ENCODE measurements around the gene RSPO4.
"Not testable (repeated sequence)": the region's sequence is repeated elsewhere in the genome, so short reads cannot be mapped to it uniquely, and the experiment has no call there.

Gene RSPO4

GRCh38 chr20:1003920-1004697, 2.0 kb upstream of the RSPO4 start:
- DNase-seq (ENCODE audit: low read depth in 2 of 2), result no peak

- DNase-seq (ENCODE audit: low read depth in 2 of 2), result no peak
Observed at GRCh38 chr20:1002682-1003561, 811 bp upstream of the RSPO4 start.

- DNase-seq (ENCODE audit: low read depth in 2 of 2), result no peak
Observed at GRCh38 chr20:1001116-1001515, 995 bp downstream of the RSPO4 start.

GRCh38 chr20:998231-998830, 3.8 kb downstream of the RSPO4 start:
- DNase-seq (ENCODE audit: low read depth in 2 of 2), result no peak

DNA sequence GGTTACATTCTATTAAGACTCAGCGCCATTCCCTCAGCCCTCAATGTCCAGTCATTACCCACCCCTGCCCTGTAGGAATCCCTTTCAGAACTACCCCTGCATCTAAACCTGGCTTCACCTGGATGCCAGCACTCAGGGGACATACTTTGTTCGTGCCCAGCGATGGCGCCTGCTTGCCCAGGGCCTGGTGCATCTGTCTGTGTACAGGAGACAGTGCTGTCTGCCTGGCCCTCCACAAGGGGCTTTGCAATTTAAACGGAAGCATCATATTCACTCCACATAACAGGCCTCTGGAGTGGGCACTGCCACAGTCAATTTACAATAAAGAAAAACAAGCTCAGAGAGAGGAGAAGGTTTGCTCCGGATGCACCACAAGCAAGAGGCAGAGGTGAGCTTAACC, 4.6 kb downstream of the RSPO4 start:
- DNase-seq (ENCODE audit: low read depth in 2 of 2), result no peak

- no peak for DNase-seq (ENCODE audit: low read depth in 2 of 2)
Observed at GRCh38 chr20:997016-997415, 5.1 kb downstream of the RSPO4 start.

- no peak for DNase-seq (ENCODE audit: low read depth in 2 of 2)
Observed at GRCh38 chr20:995170-995569, 6.9 kb downstream of the RSPO4 start.

- no peak for DNase-seq (ENCODE audit: low read depth in 2 of 2)
Observed at GRCh38 chr20:992801-993535, 9.1 kb downstream of the RSPO4 start.

GRCh38 chr20:991850-992249, 10.3 kb downstream of the RSPO4 start:
- DNase-seq (ENCODE audit: low read depth in 2 of 2), result no peak

DNA sequence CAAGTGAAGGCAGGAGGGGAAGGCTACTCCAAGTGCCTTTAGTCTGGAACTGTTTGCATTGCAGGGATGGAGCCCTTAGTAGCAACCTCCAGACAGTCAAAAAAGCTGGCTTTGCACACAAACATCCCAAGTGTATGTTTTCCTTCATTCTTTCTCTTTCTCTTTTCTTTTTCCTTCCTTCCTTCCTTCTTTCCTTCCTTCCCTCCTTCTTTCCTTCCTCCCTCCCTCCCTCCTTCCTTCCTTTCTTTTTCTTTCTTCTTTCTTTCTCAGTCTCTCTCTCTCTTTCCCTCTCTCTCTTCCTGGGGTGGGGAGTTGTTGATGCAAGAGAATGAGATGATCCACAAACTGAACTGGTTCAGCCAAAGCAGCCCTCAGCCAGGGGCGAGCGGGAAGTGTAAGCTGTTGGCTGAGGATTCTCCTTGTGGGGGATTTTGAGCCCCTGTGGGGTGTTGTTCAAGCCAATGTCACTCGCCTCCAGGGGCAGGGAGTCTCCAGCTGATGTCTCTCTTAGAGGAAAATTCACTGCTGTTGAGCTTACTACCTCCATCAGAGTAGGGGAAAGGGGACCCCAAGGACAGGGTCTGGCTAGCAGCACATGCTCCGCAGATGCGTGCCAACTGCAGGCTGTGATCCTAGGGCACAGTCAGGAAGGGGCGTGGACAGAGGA, 11.7 kb downstream of the RSPO4 start:
- no peak for DNase-seq (ENCODE audit: low read depth in 2 of 2)

DNA sequence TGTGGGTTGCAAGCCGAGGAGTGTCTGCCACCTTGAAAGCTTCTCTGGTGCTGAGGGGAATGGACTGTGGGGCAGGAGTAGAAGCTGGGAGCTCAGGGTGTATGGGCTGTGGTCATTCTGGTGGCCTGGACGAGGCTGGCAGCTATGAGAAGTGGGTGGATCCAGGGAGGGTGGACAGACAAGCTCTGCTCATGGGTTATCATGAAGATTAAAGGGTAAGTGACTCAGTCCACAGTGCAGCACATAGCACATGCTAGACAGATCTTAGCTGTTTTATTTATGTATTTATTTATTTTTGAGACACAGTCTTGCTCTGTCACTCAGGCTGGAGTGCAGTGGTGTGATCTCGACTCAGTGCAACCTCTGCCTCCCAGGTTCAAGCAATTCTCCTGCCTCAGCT, 13.8 kb downstream of the RSPO4 start:
- no peak for DNase-seq (ENCODE audit: low read depth in 2 of 2)

DNA sequence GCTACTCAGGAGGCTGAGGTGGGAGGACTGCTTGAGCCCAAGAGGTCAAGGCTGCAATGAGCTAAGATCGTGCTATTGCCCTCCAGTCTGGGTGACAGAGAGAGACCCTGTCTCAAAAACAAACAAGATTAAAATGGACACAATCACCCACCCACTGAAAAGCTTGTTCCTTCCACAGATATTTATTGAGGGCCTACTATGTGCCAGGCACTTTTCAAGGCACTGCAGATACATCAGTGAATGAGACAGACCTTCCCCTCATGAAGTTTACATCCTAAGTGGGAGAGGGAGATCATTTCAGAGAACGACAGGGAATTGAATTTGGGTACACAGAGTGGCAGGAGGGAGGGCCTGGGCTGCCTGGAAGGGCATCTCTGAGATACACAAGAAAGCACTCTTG, 14.4 kb downstream of the RSPO4 start:
- no peak for DNase-seq (ENCODE audit: low read depth in 2 of 2)

DNA sequence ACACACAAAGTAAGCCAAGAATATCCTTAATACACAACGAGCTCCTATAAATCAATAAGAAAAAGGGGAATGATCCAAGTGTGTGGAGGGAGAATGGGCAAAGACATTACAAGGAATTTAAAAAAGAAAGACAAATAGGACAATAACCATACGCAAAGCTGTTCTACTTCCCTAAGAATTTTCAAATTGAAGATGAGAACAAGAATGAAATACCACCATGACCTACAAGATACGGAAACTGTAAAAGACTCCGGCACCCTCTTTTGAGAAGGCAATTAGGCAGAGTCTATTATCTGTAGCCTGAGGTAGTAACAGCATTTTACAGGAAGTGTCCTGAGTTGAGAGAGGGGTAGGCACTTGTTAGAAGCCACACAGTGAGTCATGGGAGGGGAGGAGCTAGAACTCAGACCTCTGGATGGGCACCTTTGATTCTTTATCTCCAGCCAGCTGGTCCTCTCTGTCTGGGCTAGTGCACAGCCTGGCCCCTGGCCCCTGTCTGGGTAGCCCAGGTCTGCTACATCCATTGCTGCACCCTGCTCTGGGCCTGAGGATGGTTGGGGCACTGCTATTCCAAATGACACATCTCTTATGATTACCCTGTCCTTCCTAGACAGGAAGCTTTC, 15.3 kb downstream of the RSPO4 start:
- no peak for DNase-seq (ENCODE audit: low read depth in 2 of 2)

DNA sequence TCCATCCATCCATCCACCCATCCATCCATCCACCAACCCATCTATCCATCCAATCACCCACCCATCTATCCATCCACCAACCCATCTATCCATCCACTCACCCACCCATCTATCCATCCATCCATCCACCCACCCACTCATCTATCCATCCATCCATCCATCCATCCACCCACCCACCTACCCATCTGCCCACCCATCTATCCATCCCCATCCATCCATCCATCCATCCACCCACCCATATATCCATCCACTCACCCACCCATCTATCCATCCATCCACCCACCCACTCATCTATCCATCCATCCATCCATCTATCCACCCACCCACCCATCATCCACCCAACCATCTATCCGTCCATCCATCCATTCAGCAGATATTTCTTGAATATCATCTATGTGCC, 17.1 kb downstream of the RSPO4 start:
- not testable (repeated sequence) for DNase-seq (ENCODE audit: low read depth in 2 of 2)

- DNase-seq (ENCODE audit: low read depth in 2 of 2), result no peak
Observed at GRCh38 chr20:982754-983153, 19.4 kb downstream of the RSPO4 start.

DNA sequence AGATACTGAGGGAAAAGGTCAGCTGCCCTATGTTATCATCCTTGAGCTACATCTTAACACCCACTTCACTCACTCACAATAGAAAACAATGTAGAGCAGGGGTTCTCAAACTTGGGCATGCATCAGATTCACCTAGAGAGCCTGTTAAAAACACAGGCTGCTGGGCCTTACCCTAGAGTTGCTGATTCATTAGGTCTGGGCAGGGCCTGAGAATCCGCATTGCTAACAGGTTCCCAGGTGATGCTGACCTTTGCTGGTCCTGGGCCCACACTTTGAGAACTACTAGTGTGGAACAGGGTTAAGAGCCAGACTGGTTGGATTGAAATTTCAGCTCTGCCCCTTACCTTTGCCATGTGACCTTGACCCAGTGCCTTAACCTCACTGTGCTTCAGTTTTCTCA, 25.1 kb downstream of the RSPO4 start:
- no peak for DNase-seq (ENCODE audit: low read depth in 2 of 2)

- no peak for DNase-seq (ENCODE audit: low read depth in 2 of 2)
Observed at GRCh38 chr20:976033-976432, 26.1 kb downstream of the RSPO4 start.

- no peak for DNase-seq (ENCODE audit: low read depth in 2 of 2)
Observed at GRCh38 chr20:973785-974194, 28.3 kb downstream of the RSPO4 start.

GRCh38 chr20:972256-972655, 29.9 kb downstream of the RSPO4 start:
- DNase-seq (ENCODE audit: low read depth in 2 of 2), result no peak

DNA sequence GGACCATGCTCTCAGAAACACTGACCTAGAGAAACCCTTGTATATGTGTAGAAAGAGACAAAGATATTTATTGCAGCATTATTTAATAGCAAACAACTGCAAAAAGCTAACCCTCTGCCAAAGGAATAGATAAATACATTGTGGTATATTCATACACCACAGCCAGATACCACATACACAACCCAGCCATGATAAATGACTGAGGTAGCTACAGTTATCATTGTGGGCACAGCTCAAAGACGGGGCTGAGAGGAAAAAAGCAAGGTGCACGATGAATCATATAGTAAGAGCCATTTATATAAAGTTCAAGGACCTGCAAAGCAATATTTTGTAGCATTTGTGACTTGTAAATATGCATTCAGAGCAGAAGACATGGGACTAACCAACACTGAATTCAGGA, 30.8 kb downstream of the RSPO4 start:
- no peak for DNase-seq (ENCODE audit: low read depth in 2 of 2)

DNA sequence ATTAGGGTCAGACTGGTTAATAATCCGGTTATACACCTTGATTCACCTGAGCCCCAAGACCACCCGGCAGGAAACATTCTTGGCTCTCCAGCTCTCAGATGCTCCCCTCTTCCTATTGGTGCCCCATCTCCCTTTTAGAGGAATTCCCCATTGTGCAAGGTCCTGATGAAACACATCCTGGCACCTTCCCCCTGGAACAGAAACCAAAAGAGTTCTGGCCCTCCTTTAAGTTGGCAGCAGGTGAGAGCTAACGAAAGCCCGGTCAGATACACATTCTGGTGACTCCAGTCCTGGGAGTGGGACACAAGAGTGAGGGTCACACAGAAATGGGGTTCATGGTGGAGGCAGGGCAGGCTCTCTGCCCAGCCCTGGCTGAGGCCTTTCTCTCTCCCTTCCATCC, 32.2 kb downstream of the RSPO4 start:
- DNase-seq (ENCODE audit: low read depth in 2 of 2), result no peak

Data from stimulated activated CD8-positive, alpha-beta memory T cell treated with anti-CD3 and anti-CD28 coated beads, Interleukin-7, amount 100 ng/mL, for 4 hours (primary cell).